Right ventricle myocardium inferior (tissue), 1 donor: ENCODE data around the gene GPT2. TPM values are rescaled to one million over a fixed set of nuclear protein-coding genes. Genes with fewer than 3 reads are reported as not detected.

Source experiments
- ATAC-seq: fragments of 200-7000 bp; cut with Tn5 transposase; one replicate; pipeline ENCODE4 v1.9.1; 2020; ENCODE audit warnings: mild to moderate bottlenecking, moderate library complexity
- DNase-seq: peaks from one replicate; pipeline ENCODE4 v3.0.0; 2021; ENCODE audit errors: missing footprints
- intact Hi-C: fragments of 100-400 bp; cut with DNase I; formaldehyde crosslinking; loops from one replicate; pipeline ENCODE4 v1.11.0; 2022
- total RNA-seq: library from RNA; stranded (reverse); fragmentation: NEBNext Ultra II Directional; extraction: Animal tissue kit (Norgen Biotek cat#: 25700); gene quantifications from one replicate; pipeline ENCODE4 v1.2.1, GENCODE V29; 2021
- donor health status: DM: no; HTN: yes; CAD: no; lungs with severe emphysema.

GPT2 gene
- total RNA-seq, 1 donor from 2014 or later: 21.9 TPM

DNA sequence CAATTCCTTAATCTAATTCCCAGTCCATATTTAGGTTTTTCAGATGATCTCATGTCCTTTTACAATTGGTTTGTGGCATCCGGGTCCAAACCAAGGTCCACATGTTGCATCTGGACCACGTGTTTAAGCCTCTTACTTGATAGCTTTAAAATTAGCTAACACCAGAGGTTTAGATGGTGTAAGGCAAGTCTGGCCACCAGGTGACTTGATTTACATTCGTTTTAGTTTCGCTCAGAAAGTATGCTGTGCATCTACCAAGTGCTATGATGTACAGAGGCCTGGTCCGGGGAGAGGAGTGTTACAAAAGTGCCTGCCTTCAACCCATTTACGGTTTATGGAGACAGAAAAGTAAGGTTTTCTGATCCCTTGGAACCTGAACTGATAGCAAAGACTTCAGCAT lies 90.2 kb downstream of the GPT2 start:
- DNase-seq (no peak), ATAC-seq (no peak)

DNA sequence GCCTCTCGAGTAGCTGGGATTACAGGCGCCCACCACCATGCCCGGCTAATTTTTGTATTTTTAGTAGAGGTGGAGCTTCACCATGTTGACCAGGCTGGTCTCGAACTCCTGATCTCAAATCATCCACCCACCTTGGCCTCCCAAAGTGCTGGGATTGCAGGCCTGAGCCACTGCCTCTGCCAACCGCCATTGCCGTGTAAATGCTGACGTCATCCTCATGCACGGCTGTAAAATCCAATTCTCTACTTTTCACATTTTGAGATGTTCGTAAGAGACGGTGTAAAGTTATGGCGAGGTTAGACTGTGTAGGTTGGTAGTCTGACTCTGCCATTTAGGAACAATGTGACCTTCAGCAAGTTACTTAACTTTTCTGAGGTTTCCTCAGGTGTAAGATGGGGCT lies 91.0 kb downstream of the GPT2 start:
- ATAC-seq: no peak
- intact Hi-C loops: no loop called here
- DNase-seq: no peak

More for the DNA sequence above, 90.2 kb downstream of the GPT2 start:
- intact Hi-C loops: no loop called here

DNA sequence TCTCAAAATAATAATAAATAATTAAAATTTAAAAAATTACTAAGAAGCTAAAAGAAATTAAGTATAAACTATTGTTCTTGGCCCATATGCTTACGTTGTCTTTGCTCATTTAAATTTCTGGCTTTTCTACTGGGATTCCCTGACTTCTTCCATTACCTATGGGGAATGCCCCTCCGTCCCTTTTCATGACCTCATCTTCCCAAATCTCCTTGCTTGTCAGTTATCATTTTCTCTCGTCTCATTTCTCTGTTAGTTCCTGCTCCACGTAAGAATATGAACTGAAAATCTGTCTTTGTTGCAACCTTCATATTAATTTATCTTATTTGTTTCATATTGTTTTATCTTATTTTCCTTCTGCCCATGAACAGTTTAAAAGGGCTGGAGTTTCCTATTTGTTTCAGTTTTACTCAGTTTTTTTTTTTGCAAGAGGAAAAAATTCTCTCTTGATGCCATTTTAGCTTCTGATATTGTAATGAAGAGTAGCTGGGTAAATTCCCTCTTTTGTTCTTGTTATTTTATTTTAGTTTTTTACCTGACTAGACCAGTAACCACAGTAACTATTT lies 91.8 kb downstream of the GPT2 start:
- DNase-seq (no peak), ATAC-seq (no peak)
- intact Hi-C loops: no loop called here

DNA sequence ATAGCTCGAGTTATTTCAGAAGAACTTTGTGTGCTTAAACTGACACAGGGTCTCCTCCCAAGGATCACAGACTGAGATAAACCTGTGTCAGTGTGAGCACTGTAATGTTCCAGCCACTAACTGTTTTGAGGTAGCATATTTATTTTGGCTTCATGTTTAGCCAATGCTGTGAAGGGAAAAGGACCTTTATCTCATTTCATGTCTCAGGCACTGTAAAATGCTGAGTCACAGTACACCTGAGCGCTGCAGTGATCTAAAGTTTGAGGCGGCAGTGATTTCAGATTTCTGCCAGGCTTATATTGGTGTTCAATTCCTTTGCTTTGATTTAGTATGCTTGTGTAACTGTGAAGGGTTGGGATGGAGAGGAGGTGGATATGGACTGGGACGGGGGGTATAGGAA lies 92.4 kb downstream of the GPT2 start:
- intact Hi-C loops: no loop called here
- ATAC-seq: no peak
- no peak for DNase-seq

Other genes starting within 250 kb of the GPT2 start
- gene VPS35, start 195.2 kb upstream of the GPT2 start, total RNA-seq: 86.9 TPM
- gene ORC6, start 194.7 kb upstream of the GPT2 start, total RNA-seq: 2.5 TPM
- gene MYLK3, start 136.0 kb upstream of the GPT2 start, total RNA-seq: 261 TPM
- 13.6 TPM for gene C16orf87, start 53.2 kb upstream of the GPT2 start, total RNA-seq
- gene DNAJA2, start 89.3 kb downstream of the GPT2 start, total RNA-seq: 86.3 TPM